Measurements from ENCODE around the gene THRB.
"Not testable (repeated sequence)": the region's sequence is repeated elsewhere in the genome, so short reads cannot be mapped to it uniquely, and the experiment has no call there.

Gene THRB

DNA sequence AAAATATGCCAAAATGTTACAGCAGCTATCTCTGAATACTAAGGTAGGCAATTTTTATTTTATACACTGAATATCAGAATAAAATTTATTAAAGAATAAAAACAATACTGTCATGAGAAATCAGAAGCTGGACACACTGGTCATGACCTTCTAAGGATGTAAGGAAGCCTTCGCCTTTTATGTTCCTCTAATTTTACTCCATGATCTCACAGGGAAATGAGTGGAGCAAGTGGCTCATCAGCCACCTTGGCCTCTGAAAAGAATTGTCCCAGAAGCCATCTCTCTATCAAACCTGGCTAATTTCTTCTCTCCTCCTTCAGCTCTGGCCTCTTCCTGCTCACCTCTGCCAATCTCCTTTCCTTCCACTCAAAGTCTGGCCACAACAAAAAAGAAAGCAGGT lies 48.6 kb downstream of the THRB start:
- no peak for FAIRE-seq

DNA sequence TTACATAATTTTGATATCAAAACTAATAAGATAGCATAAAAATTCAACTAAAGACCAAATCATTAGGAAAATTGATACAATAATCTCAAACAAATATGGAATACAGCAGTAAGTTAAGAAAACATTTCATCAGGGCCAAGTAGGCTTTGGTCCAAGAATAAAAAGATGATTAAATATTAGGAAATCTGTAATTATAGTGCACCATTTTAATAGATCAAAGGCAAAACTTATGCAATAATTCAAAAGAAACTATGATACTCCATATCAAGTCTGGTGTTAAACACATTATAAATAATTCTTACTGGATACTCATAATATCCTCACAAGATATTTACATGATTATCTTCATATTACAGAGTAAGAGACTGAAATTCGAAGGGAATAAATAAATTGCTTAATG lies 51.2 kb downstream of the THRB start:
- no peak for FAIRE-seq

DNA sequence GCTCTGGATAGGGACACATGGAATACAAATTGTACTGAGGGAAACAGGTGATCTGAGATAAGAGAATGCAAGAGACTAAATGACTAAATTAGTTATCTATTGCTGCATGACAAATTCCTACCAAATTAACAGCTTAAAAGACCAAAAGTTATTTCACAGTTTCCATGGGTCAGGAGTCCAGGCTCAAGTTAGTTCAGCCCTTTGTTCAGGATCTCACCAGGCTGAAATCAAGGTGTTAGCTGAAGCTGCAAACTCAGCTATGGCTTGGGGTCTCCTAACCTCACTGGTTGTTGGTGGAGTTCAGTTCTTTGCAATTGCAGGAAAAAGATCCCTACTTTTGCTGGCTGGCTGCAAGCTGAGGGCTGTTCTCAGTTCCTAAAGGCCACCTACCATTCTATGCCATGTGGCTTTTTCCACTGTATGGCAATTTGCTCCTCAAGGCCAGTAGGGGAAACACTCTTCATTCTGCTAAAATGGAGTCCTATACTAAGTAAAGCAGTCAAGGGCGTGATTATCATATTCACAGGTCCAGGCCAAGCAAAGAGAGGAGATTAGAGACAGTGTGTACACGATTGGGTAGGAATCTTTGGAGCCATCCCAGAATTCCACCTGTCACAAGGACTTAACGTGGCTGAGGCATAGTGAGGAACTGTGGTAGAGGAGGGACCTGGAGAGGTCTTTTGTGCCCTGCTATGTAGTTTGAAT lies 53.7 kb downstream of the THRB start:
- no peak for FAIRE-seq

DNA sequence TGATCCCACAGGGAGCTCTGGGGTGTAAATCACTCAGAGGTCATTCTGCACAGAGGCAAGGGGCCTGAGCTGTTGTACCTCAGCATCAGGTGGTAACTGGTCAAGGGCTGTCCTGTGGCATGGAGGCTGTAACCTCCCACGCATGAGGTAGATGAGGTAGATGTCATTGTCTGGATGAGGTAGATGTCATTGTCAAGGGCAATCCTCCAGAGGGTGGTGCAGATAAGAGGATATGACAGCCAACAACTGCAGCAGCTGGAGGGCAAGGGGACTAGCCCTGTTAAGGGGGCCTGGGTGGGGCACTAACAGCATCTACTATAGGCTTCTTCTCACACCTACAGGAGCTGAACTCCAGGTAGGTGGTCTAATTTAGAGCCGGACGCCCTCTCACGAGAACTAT lies 55.6 kb downstream of the THRB start:
- no peak for FAIRE-seq

DNA sequence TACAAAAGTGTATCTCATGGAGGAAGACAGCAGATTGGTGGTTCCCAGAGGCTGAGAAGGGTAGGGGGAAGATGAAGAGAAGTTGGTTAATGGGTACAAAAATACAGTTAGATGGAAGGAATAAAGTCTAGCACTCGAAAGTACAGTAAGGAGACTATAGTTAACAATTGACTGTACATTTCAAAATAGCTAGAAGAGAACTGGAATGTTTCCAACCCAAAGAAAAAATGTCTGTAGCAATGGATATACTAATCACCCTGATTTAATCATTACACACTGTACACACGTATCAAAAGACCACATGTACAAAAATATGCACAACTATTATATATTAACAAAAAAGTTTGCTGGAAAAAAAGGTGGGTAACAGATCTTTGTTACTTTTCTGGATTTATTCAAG lies 57.3 kb downstream of the THRB start:
- FAIRE-seq: no peak

DNA sequence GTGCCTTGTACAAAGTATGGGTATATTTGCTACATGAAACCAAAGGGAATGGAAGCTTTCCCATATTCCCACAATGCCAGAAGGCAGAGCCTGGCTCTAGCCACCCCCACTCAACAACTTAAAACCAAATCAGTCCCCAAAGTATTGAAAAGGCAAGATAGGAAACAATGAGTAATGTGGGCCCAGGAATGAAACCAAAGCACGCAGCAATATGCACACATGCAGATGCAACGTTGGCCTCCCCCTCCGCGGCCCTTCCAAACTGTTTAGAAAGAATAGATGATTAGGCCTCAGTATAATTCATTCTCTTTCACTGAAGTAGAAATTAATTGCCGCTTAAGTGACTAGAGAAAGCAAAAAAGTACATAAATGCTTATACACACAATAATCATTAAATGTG lies 59.1 kb downstream of the THRB start:
- FAIRE-seq: no peak

DNA sequence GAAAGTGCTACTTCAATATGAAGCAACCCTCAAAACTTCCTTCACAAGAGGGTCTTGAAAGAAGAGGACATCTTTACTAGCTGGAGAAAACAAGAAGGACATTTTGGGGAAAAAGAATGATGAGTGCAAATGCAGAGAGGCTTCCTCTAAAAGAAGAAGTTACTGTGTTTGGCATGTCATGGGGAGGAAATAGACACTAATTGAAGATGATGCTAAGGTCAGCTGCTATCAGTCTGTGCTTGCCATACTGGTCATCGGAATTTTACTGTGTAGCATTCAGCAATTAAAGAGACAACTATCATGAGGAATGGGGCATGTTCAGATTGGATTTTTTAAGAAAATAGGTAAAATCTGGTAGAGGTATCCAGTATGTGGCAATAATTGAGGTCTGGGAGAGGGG lies 60.0 kb downstream of the THRB start:
- FAIRE-seq: no peak

DNA sequence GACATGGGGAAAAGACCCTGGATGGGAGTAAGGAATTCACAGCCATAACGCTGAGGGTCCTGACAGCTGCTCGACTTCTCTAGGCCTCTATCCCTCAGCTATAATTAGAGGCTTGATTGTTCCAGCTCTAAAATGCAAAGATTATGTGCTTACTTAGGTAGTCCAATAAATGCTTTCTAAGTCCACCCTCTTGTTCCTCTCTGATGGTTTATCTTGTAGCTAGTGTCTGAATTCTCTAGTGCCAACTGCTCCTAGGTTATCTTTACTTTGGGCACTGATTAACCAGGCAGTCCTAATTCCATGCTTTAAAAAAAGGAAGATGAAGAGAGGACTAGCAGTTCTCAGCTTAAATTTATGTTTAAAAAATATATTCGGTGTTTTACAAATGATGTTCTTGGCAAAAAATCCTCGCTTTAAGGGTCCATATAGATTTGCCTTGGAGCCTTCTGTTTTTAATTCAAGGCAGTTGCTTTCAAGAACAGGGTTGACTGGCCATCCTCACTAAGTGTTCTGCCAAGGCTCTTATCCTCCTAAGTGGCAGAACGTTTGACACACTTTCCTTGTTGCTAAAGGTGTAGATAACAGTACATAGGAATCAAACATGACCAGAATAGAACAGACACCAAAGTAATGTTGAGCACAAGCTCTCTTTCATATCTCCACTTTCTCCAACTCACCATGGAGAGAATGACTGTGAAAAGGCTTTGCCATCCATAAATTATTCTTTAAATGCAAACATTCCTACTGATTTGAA lies 60.6 kb downstream of the THRB start:
- no peak for FAIRE-seq

DNA sequence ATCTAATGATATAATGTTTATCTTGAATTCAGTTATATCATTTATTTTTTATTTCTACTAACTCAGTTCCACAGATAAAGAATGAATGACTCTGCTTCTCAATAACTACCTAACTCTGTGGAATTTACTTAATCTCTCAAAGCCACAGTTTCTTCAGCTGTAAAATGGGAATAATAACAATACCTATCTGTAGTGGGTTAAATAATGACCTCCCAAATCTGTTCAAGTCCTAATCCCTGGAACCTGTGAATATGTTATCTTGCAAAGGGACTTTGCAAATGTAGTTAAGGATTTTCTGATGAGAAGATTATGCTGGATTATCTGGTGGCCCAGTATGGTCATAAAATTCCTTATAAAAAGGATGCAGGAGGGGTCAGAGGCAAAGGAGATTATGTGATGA lies 61.7 kb downstream of the THRB start:
- FAIRE-seq: no peak

DNA sequence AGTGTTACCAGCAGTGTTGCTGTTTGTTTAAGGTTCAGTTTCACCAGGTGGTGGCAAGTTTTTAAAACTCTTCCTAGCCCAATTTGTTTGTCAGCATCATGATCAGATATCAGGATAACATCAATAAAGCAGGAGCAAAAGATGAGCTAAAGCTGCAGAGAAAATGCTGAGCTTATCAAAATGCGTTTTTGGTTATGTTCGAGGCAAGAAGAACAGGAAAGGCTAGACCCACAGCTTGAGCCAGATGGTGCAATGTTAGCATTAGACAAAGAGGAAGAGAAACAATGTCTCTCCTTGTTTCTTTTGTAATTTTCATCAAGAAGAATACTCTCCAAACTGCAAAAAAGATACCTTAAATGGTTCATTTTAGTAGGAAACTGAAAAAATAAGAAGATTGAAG lies 66.2 kb downstream of the THRB start:
- FAIRE-seq: no peak

DNA sequence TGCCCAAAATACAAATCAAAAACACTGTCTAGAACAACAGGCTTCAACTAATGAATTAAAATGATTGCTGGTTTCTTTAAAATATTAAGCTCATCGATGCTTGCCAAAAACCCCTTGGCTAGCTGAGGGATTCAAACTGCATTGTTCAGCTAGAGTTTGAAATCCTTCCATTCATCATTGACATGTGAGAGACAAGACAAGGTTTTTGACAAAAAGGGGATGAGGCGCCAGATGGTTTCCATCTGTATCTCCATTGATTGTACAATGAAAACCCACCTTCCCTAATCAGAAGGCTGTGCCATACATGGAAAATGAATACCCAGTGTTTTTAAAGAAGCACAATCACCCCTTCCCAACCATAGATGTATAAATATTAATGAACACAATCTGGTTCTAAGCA lies 67.8 kb downstream of the THRB start:
- FAIRE-seq: no peak

DNA sequence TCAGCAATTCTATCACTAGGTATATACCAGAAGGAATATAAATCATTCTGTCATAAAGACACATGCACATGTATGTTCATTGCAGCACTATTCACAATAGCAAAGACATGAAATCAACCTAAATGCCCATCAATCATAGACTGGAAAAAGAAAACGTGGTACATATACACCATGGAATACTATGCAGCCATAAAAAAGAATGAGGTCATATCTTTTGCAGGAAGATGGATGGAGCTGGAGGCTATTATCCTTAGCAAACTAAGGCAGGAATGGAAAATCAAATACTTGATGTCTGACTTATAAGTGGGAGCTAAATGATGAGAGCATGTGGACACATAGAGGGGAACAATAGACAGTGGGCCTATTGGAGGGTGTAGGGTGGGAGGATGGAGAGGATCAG lies 73.8 kb downstream of the THRB start:
- FAIRE-seq: not testable (repeated sequence)

DNA sequence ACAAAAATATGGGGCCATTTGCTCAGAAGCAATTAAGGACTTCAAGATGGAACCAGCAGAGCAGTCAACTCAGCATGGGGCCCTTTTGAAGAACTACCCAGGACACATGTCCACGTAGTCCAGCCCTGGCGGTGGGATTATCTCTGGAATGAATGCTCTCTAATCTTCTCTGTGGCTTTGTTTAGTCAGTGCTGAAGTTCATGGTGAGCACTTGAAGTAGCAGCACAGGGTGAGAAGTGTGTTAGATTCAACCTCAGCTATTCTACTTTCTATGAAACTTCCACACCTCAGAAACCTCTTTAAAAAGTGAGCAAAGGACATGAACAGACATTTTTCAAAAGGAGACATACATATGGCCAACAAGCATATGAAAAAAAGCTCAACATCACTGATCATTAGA lies 74.4 kb downstream of the THRB start:
- no peak for FAIRE-seq

DNA sequence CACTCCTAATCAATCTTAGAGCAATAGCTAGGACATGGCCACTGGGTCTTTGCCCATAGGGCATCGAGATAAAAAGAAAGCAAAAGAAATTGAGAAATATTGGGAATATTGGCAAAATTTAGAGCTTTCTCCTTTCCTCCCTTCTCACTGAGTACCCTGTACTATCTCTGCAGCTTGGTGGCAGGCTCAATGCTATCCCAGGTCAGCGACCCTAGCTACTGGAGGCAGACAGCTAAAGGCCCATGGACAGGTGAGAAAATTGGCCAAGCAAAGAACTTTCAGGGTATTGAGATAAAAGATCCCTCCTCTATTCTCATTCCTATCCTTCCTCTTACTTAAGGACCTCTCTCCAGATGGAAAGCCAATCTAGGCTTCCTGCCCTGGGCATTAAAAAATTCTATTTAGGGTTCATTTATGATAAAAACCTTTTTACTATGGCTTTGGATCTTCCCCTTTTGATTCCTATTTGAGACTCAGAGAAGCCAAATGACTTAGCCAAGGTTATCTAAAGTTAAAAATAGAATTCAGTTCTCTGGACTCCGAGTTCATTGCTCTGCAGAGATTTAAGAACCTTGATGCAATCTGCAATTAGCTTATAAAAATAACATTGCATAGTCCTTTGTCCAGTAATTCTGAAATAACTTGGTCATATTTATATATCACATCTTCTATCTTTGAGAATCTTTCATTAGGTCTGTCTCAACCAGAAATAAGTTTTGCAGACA lies 75.4 kb downstream of the THRB start:
- no peak for FAIRE-seq

DNA sequence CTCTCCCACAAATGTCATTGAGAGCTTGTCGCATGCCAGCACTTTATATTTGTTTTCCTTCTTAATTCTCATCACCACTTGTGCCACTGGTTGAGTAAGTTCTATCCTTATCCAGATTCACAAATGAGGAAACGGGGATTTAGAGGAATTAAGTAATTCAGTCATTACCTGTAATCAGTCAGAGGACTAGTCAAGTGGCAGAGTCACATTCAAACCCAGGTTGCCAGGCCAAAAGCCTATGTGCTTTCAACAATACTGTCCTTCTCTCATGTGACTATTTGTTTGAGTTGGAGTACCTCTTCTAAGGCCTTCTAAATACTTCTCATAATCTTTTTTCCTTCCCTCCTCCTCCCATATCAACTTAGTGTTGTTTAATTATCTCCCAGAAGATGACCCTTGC lies 76.9 kb downstream of the THRB start:
- FAIRE-seq: no peak

DNA sequence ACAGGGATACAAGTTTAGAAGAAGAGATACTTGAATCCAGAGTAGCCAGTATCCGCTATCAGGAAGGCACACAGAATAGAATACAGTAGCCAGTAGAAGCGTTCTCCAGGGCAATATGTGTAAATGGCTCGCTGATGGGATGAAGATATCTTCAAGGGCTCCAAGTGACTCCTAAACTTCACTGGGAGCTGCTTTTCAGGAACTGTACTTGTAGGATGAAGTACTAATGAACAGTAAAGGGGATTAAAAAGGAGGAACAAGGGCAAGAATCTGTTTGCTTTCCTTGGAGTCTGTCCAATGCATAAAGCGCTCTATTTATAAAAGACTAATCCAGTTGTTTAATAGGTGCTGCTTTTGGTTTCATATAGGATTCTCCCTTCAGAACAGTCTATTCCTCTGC lies 78.4 kb downstream of the THRB start:
- no peak for FAIRE-seq

DNA sequence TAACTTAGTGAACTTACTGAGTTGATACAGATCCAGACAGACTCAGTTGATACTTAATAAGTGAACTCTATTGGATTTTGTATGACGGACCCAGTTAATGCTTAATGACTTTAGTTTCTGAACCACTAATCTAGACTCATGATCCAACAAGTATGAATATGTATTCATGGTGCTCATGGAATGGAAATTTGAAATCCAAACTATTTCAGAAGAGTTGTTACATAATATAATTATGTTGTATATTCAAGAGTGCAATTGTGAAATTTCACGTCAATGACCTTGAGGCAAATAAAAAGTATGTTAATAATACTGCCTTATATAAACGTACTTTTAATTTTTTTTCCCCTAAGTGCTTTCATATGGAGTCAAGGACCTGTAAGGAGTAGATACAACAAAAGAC lies 78.8 kb downstream of the THRB start:
- no peak for FAIRE-seq

DNA sequence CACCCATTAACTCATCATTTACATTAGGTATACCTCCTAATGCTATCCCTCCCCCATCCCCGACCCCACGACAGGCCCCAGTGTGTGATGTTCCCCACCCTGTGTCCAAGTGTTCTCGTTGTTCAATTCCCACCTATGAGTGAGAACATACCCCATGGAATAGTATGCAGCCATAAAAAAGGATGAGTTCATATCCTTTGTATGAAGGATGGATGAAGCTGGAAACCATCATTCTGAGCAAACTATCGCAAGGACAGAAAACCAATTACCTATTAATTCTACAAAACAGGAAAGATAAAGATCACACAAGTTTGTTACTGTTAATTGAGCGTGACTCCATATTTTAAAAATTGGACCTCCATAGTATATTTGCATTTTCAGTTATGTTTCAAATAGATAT lies 81.0 kb downstream of the THRB start:
- FAIRE-seq: not testable (repeated sequence)

DNA sequence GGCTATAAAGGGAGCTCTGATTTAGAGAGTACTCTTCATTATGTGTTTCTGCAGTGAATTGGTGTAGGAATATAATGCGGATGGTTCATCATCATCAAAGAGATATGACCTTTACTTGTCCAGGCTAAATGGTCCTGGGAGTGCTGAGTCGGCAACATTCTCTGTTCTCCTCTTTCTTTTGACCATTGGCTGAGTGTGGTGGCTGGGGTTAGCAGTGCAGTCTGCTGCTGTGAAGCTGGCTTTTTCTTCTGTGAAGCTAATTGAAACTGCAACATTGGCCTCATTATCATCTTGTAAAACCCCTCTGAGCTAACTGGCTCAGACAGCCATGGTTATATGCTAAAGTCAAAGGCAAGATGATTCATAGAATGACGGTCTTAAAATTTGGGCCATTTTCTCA lies 83.8 kb downstream of the THRB start:
- no peak for FAIRE-seq

DNA sequence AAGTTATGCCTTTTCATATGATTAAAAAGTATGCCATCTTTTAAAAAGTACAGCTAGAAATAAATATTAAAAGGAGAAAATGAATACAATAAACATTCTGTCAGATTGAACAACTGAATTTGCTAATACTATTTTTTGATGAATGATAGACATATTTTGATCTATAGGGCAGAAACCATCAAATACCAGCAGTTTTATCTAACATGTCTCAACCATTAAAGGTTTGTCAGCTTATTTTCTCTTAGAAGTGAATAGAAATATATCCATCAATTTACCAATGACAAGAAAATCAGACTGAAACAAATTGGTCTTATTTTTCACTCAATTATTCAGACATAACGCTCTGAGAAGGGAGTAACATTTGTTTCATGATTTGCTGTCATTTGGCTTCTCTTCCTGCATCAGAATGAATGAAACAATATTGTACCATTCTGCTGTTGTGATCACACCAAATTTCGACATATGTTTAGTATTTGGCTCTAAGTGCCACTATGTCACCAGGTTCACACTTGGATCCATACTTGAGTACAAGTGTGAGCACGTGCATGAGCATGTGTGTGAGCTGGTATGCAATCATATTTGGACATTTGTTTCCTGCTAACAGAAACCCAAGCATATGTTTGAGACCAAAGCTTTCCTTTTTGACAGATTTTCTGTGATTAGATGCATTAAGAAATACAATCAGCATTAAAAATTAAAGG lies 86.5 kb downstream of the THRB start:
- no peak for FAIRE-seq

DNA sequence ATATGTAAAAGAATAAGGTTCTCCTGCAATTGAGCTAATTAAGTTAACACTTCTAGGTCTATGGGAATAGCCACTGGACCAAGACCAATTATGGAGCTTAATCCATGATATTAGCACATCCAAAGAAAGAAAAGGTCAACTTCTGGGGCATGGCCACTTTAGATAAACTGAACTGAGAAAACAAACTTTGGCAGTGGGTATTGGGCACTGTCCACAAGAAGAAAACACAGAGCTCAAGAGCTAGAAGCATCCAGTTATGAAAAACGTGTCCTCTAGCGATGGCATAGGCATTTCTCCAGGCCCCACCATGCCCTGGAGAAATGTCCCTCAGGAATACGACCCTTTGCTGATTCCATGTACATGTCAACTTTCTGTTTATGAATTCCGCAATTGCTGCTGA lies 87.8 kb downstream of the THRB start:
- FAIRE-seq: no peak

DNA sequence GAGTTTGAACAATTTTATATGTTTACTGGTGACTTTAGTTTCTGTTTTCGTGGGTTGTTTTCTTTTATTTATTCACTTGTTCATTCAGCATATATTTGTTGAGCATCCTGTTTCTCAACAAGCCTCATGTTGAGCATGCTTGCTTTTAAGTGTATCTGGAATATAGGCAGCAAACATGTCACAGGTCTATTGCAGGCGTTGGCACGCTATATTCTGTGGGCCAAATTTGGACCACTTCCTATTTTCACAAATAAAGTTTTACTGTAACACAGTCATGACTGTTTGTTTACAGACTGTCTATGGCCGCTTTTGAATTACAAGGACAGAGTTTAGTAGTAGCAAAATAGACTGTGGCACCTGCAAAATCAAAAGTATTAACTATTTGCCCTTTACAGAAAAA lies 89.6 kb downstream of the THRB start:
- FAIRE-seq: no peak

DNA sequence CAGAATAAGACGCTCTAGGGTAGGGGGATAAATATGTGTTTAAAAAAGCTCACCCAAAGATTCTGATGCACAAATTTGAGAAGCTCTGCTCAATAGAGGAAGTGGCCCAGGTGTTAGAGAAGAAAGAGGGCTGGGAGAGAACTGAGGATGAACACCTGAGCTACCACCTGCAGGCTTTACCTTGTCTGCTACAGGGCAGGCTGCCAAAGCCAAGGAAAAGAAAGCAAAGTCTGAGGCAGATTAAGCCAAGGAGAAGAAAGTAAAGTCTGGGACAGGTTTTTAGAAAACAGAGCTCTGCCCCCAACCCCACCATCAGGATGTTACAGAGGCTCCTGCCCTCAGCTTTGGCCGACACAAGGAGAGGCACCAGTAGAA lies 92.9 kb downstream of the THRB start:
- FAIRE-seq: no peak

All from endometrium (tissue), 2 donors.